Osteocyte (in vitro differentiated cells): ENCODE results near the gene MYRIP. TPM values are rescaled to one million over a fixed set of nuclear protein-coding genes. Genes with fewer than 3 reads are reported as not detected.
A peak's percentile ranks its signal among the peaks of the same experiment; 100 is the strongest.

Source experiments
- DNase-seq: peaks from one replicate; pipeline ENCODE4 v3.0.0; 2021; ENCODE audit warnings: mixed read lengths; ENCODE audit not compliant: unreplicated experiment; ENCODE audit errors: extremely low spot score
- H3K27ac Mint-ChIP-seq: one replicate; pipeline ENCODE4 v1.8.0; 2021; ENCODE audit warnings: mild to moderate bottlenecking, mixed read lengths; ENCODE audit not compliant: unreplicated experiment
- H3K27me3 Mint-ChIP-seq: one replicate; pipeline ENCODE4 v1.8.0; 2021; ENCODE audit warnings: mixed read lengths; ENCODE audit not compliant: unreplicated experiment
- H3K36me3 Mint-ChIP-seq: one replicate; pipeline ENCODE4 v1.8.0; 2021; ENCODE audit warnings: mixed read lengths; ENCODE audit not compliant: unreplicated experiment
- H3K4me1 Mint-ChIP-seq: one replicate; pipeline ENCODE4 v1.8.0; 2021; ENCODE audit warnings: mixed read lengths; ENCODE audit not compliant: unreplicated experiment
- H3K4me3 Mint-ChIP-seq: one replicate; pipeline ENCODE4 v1.8.0; 2021; ENCODE audit warnings: mild to moderate bottlenecking, moderate library complexity, mixed read lengths; ENCODE audit not compliant: unreplicated experiment
- H3K9me3 Mint-ChIP-seq: one replicate; pipeline ENCODE4 v1.8.0; 2021; ENCODE audit warnings: mixed read lengths; ENCODE audit not compliant: unreplicated experiment
- CTCF ChIP-seq: fragments of 200-600 bp; sonication (generic); IDR thresholded peaks from 2 replicates; pipeline ENCODE4 v1.5.0; 2021; ENCODE audit warnings: antibody characterized with exemption, mild to moderate bottlenecking, moderate library complexity
- total RNA-seq: library from RNA; stranded (reverse); gene quantifications from 2 replicates; pipeline ENCODE4 v1.2.1, GENCODE V29; 2021

Gene MYRIP
- total RNA-seq, 1 donor from 2014 or later = 0.62 TPM

GRCh38 chr3:40116478-40117177, 307.2 kb downstream of the MYRIP start:
- H3K4me3 Mint-ChIP-seq = no peak overlapping the region
- no peaks in the 10 kb centered on the region for H3K9me3 Mint-ChIP-seq
- H3K36me3 Mint-ChIP-seq = no peaks in the 10 kb centered on the region
- peak overlapping the region; percentile 82 for H3K27ac Mint-ChIP-seq
- no peaks in the 10 kb centered on the region for H3K27me3 Mint-ChIP-seq
- no peak for TF ChIP-seq CTCF
- no peak for DNase-seq
- peaks cover 37% of the 10 kb centered on the region for H3K4me1 Mint-ChIP-seq

DNA sequence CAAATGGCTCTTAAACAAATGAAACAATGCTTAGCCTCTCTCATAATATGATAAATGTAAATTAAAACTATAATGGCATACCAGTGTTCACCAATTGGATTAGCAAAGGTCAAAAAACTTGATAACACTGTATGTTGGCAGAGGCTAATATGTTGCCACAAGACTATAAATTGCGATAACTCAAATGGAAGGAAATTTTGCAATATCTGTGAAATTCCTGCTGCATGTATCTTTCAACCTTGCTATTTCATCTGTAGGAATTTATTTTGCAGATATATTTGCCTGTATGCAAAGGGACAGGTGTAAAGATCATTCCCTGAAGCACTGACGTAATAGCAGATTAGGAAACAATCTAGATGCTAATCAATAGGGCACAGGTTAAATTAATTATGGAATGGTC, 308.7 kb downstream of the MYRIP start:
- Mint-ChIP-seq H3K27ac (no peak overlapping the region), H3K9me3 (no peaks in the 10 kb centered on the region), H3K4me1 (peaks cover 37% of the 10 kb centered on the region), H3K4me3 (no peak overlapping the region), H3K36me3 (no peaks in the 10 kb centered on the region), H3K27me3 (no peaks in the 10 kb centered on the region)
- DNase-seq = no peak
- no peak for TF ChIP-seq CTCF

- no peaks in the 10 kb centered on the region for H3K9me3 Mint-ChIP-seq
- H3K27me3 Mint-ChIP-seq = no peaks in the 10 kb centered on the region
- DNase-seq = no peak
- peak overlapping the region; percentile 7 for H3K27ac Mint-ChIP-seq
- peaks cover 36% of the 10 kb centered on the region for H3K4me1 Mint-ChIP-seq
- no peak for TF ChIP-seq CTCF
- no peak overlapping the region for H3K4me3 Mint-ChIP-seq
- no peaks in the 10 kb centered on the region for H3K36me3 Mint-ChIP-seq
Observed at GRCh38 chr3:40120067-40120692, 310.8 kb downstream of the MYRIP start.

- H3K27me3 Mint-ChIP-seq = no peaks in the 10 kb centered on the region
- TF ChIP-seq CTCF = no peak
- no peaks in the 10 kb centered on the region for H3K9me3 Mint-ChIP-seq
- H3K4me3 Mint-ChIP-seq = no peak overlapping the region
- peak overlapping the region; percentile 3 for H3K27ac Mint-ChIP-seq
- no peaks in the 10 kb centered on the region for H3K36me3 Mint-ChIP-seq
- DNase-seq = no peak
- peaks cover 33% of the 10 kb centered on the region for H3K4me1 Mint-ChIP-seq
Observed at GRCh38 chr3:40120806-40121205, 311.4 kb downstream of the MYRIP start.

GRCh38 chr3:40124918-40125317, 315.5 kb downstream of the MYRIP start:
- Mint-ChIP-seq H3K4me3 (no peak overlapping the region), H3K27ac (no peak overlapping the region), H3K27me3 (no peaks in the 10 kb centered on the region), H3K9me3 (no peaks in the 10 kb centered on the region), H3K4me1 (peaks cover 13% of the 10 kb centered on the region), H3K36me3 (no peaks in the 10 kb centered on the region)
- DNase-seq = no peak
- TF ChIP-seq CTCF = no peak
